AG10803 (cell line): Measurements from ENCODE around the gene TTC28.

ENCODE experiments used
- DNase-seq: peaks from one replicate; pipeline ENCODE4 v3.0.0; 2010; ENCODE audit warnings: low read depth
- H3K4me3 ChIP-seq: 2 replicates; pipeline ENCODE4 v1.5.1; 2011; ENCODE audit warnings: mild to moderate bottlenecking, low read length, control low read depth
- TF ChIP-seq, protein P1 (sequence below): conservative IDR thresholded peaks from 2 replicates; pipeline ENCODE4 v1.5.1; 2011; ENCODE audit warnings: mild to moderate bottlenecking, low read length, control low read depth, inconsistent platforms

Gene TTC28

GRCh38 chr22:27990451-27990840, 689.2 kb downstream of the TTC28 start:
- no peak for DNase-seq
- H3K4me3 ChIP-seq = no peak overlapping the region
- TF ChIP-seq, protein P1, sequence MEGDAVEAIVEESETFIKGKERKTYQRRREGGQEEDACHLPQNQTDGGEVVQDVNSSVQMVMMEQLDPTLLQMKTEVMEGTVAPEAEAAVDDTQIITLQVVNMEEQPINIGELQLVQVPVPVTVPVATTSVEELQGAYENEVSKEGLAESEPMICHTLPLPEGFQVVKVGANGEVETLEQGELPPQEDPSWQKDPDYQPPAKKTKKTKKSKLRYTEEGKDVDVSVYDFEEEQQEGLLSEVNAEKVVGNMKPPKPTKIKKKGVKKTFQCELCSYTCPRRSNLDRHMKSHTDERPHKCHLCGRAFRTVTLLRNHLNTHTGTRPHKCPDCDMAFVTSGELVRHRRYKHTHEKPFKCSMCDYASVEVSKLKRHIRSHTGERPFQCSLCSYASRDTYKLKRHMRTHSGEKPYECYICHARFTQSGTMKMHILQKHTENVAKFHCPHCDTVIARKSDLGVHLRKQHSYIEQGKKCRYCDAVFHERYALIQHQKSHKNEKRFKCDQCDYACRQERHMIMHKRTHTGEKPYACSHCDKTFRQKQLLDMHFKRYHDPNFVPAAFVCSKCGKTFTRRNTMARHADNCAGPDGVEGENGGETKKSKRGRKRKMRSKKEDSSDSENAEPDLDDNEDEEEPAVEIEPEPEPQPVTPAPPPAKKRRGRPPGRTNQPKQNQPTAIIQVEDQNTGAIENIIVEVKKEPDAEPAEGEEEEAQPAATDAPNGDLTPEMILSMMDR = no peak

DNA sequence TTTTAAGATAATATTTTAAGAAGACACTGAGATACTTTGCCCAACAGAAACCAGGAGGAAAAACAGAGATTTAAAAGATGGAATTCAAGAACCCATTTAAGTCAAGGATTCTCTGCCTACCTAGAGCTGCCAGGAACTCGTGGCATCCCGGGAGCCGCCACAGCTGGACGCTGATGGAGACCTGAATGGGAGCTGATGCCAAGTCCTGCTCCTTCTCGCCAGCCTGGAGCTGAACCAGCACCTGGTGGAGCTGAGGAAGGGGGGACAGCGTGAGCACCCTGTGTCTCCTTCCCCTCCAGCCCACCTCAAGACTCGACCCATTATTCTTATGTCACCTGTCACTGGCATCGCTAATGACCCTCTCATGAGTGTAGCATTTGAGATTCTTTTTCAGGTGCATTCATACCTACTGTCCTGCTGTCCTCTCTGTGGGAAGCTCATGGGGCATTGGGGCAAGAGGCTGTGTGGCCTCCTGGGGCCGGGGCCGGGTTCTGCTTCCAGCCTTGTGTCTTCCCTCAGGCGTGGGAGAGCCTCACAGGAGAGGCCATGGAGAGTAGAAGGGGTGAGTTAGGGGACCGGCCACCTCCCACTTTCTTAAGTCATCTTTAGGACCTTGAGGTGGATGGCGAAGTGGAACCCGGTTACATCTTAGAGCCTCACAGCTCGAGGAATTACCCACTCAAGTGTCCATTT, 689.7 kb downstream of the TTC28 start:
- no peak overlapping the region for H3K4me3 ChIP-seq
- no peak for DNase-seq
- TF ChIP-seq, protein P1 = no peak

DNA sequence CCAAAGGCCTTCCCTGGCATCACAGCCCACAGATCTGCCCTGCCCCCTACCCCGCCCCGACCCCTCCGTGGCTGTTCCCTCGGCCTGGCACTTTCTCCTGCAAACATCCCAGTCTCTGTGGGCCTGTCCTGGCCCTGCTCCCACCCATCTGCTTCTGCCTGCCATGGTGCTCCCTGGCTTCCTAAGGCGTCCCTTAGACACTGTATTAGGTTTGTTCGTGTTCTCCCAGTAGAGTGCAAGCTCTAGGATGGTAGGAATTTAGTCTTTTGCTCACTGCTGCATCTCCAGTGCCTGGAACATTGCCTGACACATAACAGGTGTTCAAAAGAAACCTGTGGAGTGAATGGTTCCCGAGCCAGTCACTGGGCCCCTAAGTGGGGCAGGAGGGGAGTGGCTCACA, 690.9 kb downstream of the TTC28 start:
- H3K4me3 ChIP-seq = no peak overlapping the region
- DNase-seq = no peak
- TF ChIP-seq, protein P1 = no peak

DNA sequence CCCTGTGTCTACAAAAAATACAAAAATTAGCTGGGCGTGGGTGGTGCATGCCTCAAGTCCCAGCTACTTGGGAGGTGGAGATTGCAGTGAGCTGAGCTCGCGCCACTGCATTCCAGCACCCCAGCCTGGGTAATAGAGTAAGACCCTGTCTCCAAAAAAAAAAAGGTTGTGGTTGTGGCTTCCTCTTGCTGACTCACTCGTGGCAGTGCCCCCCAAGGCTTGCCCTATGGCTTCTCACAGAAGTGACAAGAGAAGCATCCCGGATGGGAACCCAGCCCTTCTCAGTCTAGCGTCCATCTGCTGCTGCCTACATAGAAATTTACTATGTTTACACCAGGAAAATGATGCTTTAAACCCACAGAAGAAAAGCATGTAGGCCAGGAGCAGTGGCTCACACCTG, 692.1 kb downstream of the TTC28 start:
- H3K4me3 ChIP-seq = no peak overlapping the region
- peak; percentile 72 for DNase-seq
- TF ChIP-seq, protein P1 = no peak

DNA sequence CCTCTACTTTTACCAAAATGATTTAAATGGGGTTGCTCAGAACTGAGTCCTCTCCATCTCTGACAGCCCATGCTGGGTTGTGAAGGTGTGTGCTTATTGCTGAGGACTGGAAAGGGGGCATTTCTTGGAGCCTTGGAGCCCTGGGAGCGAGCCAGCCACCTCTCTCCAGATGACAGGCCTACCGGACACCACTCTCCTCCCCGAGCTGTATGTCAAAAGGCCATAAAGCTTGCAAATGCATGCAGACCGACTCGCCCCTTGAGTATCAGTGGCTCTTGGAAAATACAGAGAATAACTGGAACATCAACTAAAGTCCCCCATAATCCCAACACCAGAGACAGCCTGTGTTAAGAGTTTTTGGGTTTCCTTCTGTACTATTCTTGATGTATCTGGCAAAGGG, 692.7 kb downstream of the TTC28 start:
- TF ChIP-seq, protein P1 = no peak
- no peak for DNase-seq
- no peak overlapping the region for H3K4me3 ChIP-seq

- DNase-seq = no peak
- H3K4me3 ChIP-seq = no peak overlapping the region
- TF ChIP-seq, protein P1 = no peak
These were observed 693.2 kb downstream of the TTC28 start for GRCh38 chr22:27986459-27986858.

DNA sequence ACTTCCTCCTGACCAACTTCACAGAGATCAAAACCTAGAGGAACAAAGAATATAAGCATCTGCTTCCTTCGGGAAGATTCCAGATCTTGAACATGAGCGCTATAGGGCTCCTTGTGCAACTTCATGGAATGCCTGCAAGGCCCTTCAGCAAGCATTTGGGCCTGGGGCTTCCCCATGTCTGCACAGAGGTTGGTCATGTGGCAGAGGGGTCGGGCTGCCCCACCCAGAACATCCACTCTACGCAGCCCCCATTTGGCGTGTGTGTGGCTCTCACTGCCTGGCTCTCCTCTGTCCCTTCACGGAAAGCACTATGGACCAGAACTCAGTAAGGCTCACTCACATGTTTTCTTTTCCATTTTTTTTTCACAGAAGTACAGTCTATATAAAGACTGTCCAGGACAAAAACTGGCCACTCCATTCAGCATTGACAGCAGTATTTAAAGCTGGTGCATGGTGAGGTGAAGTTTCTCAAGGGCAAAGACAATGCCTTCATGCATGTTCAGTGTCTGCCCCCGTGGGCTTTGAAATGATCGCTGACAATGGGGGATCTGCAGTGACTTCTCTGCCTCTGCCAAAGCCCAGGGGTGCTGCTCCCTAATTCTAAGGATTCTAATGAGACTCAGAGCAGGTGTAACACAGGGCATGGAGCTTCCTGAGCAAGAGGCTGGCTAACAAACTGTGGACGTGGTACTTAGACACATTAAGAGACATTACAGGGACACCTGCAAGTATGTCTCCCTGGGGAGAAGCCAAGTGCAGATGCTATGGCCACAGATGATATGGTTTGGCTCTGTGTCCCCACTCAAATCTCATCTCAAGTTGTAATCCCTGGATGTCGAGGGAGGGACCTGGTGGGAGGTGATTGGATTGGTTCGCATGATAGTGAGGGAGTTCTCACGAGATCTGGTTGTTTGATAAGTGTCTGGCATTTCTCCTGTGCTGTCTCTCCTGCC, 694.0 kb downstream of the TTC28 start:
- TF ChIP-seq, protein P1 = no peak
- no peak overlapping the region for H3K4me3 ChIP-seq
- DNase-seq = no peak
